ENCODE results near the gene ERICH6.

GRCh38 chr3:150680562-150680961, 23.2 kb downstream of the ERICH6 start:
- no peak for TF ChIP-seq CTCF (IDR thresholded peaks at IDR 0.05)
- no peak for TF ChIP-seq POLR2A (IDR thresholded peaks at IDR 0.05)
